Loucy (cell line): ENCODE data around the gene THSD7A.

ENCODE experiments used
- EZH2phosphoT487 ChIP-seq: fragments of 200-600 bp; IDR thresholded peaks from 2 replicates; pipeline ENCODE4 v1.6.1; 2018; ENCODE audit warnings: antibody characterized with exemption, mild to moderate bottlenecking, moderate library complexity, borderline replicate concordance
- TF ChIP-seq, protein P1 (sequence below): fragments of 200-600 bp; sonication (generic); conservative IDR thresholded peaks from 2 replicates; pipeline ENCODE4 v1.5.1; 2014; ENCODE audit warnings: mild to moderate bottlenecking, antibody characterized with exemption, low read length

GRCh38 chr7:11343136-11343535, 488.9 kb downstream of the THSD7A start:
- TF ChIP-seq, protein P1, sequence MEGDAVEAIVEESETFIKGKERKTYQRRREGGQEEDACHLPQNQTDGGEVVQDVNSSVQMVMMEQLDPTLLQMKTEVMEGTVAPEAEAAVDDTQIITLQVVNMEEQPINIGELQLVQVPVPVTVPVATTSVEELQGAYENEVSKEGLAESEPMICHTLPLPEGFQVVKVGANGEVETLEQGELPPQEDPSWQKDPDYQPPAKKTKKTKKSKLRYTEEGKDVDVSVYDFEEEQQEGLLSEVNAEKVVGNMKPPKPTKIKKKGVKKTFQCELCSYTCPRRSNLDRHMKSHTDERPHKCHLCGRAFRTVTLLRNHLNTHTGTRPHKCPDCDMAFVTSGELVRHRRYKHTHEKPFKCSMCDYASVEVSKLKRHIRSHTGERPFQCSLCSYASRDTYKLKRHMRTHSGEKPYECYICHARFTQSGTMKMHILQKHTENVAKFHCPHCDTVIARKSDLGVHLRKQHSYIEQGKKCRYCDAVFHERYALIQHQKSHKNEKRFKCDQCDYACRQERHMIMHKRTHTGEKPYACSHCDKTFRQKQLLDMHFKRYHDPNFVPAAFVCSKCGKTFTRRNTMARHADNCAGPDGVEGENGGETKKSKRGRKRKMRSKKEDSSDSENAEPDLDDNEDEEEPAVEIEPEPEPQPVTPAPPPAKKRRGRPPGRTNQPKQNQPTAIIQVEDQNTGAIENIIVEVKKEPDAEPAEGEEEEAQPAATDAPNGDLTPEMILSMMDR: no peak
- TF ChIP-seq EZH2phosphoT487: no peak
